Hepatocyte (in vitro differentiated cells): ENCODE data around the gene RNF135. TPM values are rescaled to one million over a fixed set of nuclear protein-coding genes. Genes with fewer than 3 reads are reported as not detected.
"Not testable (repeated sequence)": the region's sequence is repeated elsewhere in the genome, so short reads cannot be mapped to it uniquely, and the experiment has no call there.

Experiments
- DNase-seq: peaks from one replicate; pipeline ENCODE4 v3.0.0-alpha.2; 2016; ENCODE audit warnings: low spot score
- H2AFZ ChIP-seq: fragments of 200-600 bp; sonication (generic); 2 replicates; pipeline ENCODE4 v1.6.0; 2016; ENCODE audit warnings: antibody characterized with exemption, mild to moderate bottlenecking
- H3K27ac ChIP-seq: fragments of 200-600 bp; sonication (generic); 2 replicates; pipeline ENCODE4 v1.5.1; 2016; ENCODE audit warnings: mild to moderate bottlenecking
- H3K27me3 ChIP-seq: fragments of 200-600 bp; sonication (generic); 2 replicates; pipeline ENCODE4 v1.6.1; 2016
- H3K36me3 ChIP-seq: fragments of 200-600 bp; sonication (generic); replicated peaks from 2 replicates; pipeline ENCODE4 v1.5.1; 2016; ENCODE audit warnings: low read depth; ENCODE audit not compliant: insufficient read depth
- H3K4me1 ChIP-seq: fragments of 200-600 bp; sonication (generic); 2 replicates; pipeline ENCODE4 v1.5.1; 2016; ENCODE audit warnings: mild to moderate bottlenecking, moderate library complexity; ENCODE audit not compliant: insufficient read depth
- H3K4me2 ChIP-seq: fragments of 200-600 bp; sonication (generic); 2 replicates; pipeline ENCODE4 v1.6.0; 2016
- H3K4me3 ChIP-seq: fragments of 200-600 bp; sonication (generic); 2 replicates; pipeline ENCODE4 v1.5.1; 2016; ENCODE audit warnings: mild to moderate bottlenecking
- H3K79me2 ChIP-seq: fragments of 200-600 bp; sonication (generic); 2 replicates; pipeline ENCODE4 v1.6.0; 2017; ENCODE audit warnings: mild to moderate bottlenecking
- H3K9me2 ChIP-seq: fragments of 200-600 bp; sonication (generic); replicated peaks from 2 replicates; pipeline ENCODE4 v1.6.0; 2017; ENCODE audit warnings: mild to moderate bottlenecking; ENCODE audit not compliant: insufficient read depth
- H3K9me3 ChIP-seq: fragments of 200-600 bp; sonication (generic); 2 replicates; pipeline ENCODE4 v1.5.1; 2016; ENCODE audit warnings: low read depth, mild to moderate bottlenecking
- H4K20me1 ChIP-seq: fragments of 200-600 bp; sonication (generic); 2 replicates; pipeline ENCODE4 v1.6.0; 2016; ENCODE audit warnings: mild to moderate bottlenecking; ENCODE audit not compliant: insufficient read depth, poor library complexity, severe bottlenecking
- CTCF ChIP-seq: fragments of 200-600 bp; sonication (generic); IDR thresholded peaks from 2 replicates; pipeline ENCODE4 v1.5.1; 2016; ENCODE audit warnings: antibody characterized with exemption, mild to moderate bottlenecking; ENCODE audit not compliant: poor library complexity
- EZH2 ChIP-seq: fragments of 200-600 bp; sonication (generic); IDR thresholded peaks from 2 replicates; pipeline ENCODE4 v1.6.1; 2016; ENCODE audit warnings: antibody characterized with exemption, mild to moderate bottlenecking, borderline replicate concordance
- EZH2phosphoT487 ChIP-seq: fragments of 200-600 bp; sonication (generic); IDR thresholded peaks from one replicate; pipeline ENCODE4 v1.6.1; 2018; ENCODE audit warnings: antibody characterized with exemption, mild to moderate bottlenecking, low read depth, moderate library complexity; ENCODE audit not compliant: unreplicated experiment, severe bottlenecking
- WGBS: methylation state at CpG from one replicate; pipeline ENCODE4 v1.1.6; 2016; ENCODE audit warnings: low lambda C conversion rate; ENCODE audit errors: missing lambda C conversion rate; 5-methylcytosine and 5-hydroxymethylcytosine counted together
- polyA plus RNA-seq: library from polyadenylated mRNA; unstranded; fragments of >200 nt; fragmentation: Nextera tagmentation; extraction: Ambion mirVana; gene quantifications from 2 replicates; pipeline ENCODE4 v1.2.1, GENCODE V29; 2016
- total RNA-seq: library from RNA; depleted of rRNA; stranded (reverse); fragments of >200 nt; gene quantifications from 2 replicates; pipeline ENCODE4 v1.2.3, GENCODE V29; 2014

The RNF135 gene
- total and polyA plus RNA-seq, 2 experiments from 2014 or later, result 8.9 to 16.7 TPM

- no peaks in the 10 kb centered on the region for H3K36me3 ChIP-seq
- no peak for TF ChIP-seq EZH2
- TF ChIP-seq EZH2phosphoT487, result no peak
- no peak for TF ChIP-seq CTCF
- H4K20me1 ChIP-seq, result no peaks in the 10 kb centered on the region
- H3K79me2 ChIP-seq, result peaks cover 3% of the 10 kb centered on the region
- H3K4me1 ChIP-seq, result peaks cover 3% of the 10 kb centered on the region
- H2AFZ ChIP-seq, result no peak overlapping the region
- H3K27ac ChIP-seq, result no peak overlapping the region
- H3K27me3 ChIP-seq, result no peaks in the 10 kb centered on the region
- no peak overlapping the region for H3K4me2 ChIP-seq
- WGBS, result 100% methylated on average over 3 of the region's 3 CpGs
- H3K4me3 ChIP-seq, result no peak overlapping the region
- DNase-seq, result no peak
- no peaks in the 10 kb centered on the region for H3K9me2 ChIP-seq
- no peaks in the 10 kb centered on the region for H3K9me3 ChIP-seq
Observed at GRCh38 chr17:31013844-31014243, 43.0 kb downstream of the RNF135 start.

GRCh38 chr17:31015639-31016038, 44.8 kb downstream of the RNF135 start:
- no peaks in the 10 kb centered on the region for H3K4me1 ChIP-seq
- no peaks in the 10 kb centered on the region for H3K36me3 ChIP-seq
- H3K79me2 ChIP-seq, result peaks cover 3% of the 10 kb centered on the region
- 81% methylated on average over 5 of the region's 5 CpGs for WGBS
- no peaks in the 10 kb centered on the region for H3K9me2 ChIP-seq
- no peaks in the 10 kb centered on the region for H4K20me1 ChIP-seq
- DNase-seq, result no peak
- no peaks in the 10 kb centered on the region for H3K27me3 ChIP-seq
- no peaks in the 10 kb centered on the region for H3K9me3 ChIP-seq
- no peak overlapping the region for H2AFZ ChIP-seq
- H3K4me3 ChIP-seq, result no peak overlapping the region
- TF ChIP-seq CTCF, result no peak
- TF ChIP-seq EZH2phosphoT487, result no peak
- no peak for TF ChIP-seq EZH2
- no peak overlapping the region for H3K27ac ChIP-seq
- H3K4me2 ChIP-seq, result no peak overlapping the region

- Histone ChIP-seq H3K9me2 (no peaks in the 10 kb centered on the region), H4K20me1 (no peaks in the 10 kb centered on the region), H3K4me3 (no peak overlapping the region), H3K4me1 (no peaks in the 10 kb centered on the region), H2AFZ (no peak overlapping the region), H3K4me2 (no peak overlapping the region), H3K79me2 (peaks cover 3% of the 10 kb centered on the region), H3K36me3 (no peaks in the 10 kb centered on the region), H3K27me3 (no peaks in the 10 kb centered on the region), H3K9me3 (no peaks in the 10 kb centered on the region), H3K27ac (no peak overlapping the region)
- WGBS, result 98% methylated on average over 2 of the region's 2 CpGs
- DNase-seq, result no peak
- TF ChIP-seq EZH2phosphoT487 (no peak), EZH2 (no peak), CTCF (no peak)
Observed at GRCh38 chr17:31019004-31019403, 48.2 kb downstream of the RNF135 start.

- H3K9me2 ChIP-seq, H3K4me1 ChIP-seq, H4K20me1 ChIP-seq, H3K4me3 ChIP-seq, H3K79me2 ChIP-seq, H3K27me3 ChIP-seq, H3K9me3 ChIP-seq, H3K27ac ChIP-seq, DNase-seq, H3K4me2 ChIP-seq, H2AFZ ChIP-seq, H3K36me3 ChIP-seq: not testable (repeated sequence)
- WGBS, result 22% methylated on average over 1 of the region's 2 CpGs
Observed at GRCh38 chr17:31023171-31023570, 52.3 kb downstream of the RNF135 start.
